ENCODE measurements around the gene RPL15.

DNA sequence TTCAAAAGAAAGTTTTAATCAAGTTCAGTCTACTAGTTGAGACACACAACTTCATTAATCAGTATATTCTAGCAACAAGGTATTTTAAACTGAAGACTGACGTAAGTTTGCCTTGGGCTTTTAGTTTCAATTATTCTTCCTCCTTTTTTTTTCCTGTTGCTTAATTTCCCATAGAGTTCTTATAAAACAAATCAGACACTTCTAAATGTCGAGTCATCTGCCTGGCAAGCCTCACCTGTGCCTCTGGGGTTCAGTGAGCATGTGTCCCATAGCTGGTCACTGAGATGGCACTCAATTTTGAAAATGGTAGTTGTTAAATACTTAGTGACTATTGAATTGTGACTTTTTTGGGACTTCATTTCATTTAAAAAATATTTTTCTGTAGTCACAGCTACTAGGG is 27.5 kb upstream of the RPL15 start:
- TF ChIP-seq, protein P1, sequence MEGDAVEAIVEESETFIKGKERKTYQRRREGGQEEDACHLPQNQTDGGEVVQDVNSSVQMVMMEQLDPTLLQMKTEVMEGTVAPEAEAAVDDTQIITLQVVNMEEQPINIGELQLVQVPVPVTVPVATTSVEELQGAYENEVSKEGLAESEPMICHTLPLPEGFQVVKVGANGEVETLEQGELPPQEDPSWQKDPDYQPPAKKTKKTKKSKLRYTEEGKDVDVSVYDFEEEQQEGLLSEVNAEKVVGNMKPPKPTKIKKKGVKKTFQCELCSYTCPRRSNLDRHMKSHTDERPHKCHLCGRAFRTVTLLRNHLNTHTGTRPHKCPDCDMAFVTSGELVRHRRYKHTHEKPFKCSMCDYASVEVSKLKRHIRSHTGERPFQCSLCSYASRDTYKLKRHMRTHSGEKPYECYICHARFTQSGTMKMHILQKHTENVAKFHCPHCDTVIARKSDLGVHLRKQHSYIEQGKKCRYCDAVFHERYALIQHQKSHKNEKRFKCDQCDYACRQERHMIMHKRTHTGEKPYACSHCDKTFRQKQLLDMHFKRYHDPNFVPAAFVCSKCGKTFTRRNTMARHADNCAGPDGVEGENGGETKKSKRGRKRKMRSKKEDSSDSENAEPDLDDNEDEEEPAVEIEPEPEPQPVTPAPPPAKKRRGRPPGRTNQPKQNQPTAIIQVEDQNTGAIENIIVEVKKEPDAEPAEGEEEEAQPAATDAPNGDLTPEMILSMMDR (IDR thresholded peaks at IDR 0.05): no peak
- TF ChIP-seq POLR2A (IDR thresholded peaks at IDR 0.05): no peak
